CD4-positive, alpha-beta T cell (primary cell): ENCODE data around the gene NEU4. TPM values are rescaled to one million over a fixed set of nuclear protein-coding genes. Genes with fewer than 3 reads are reported as not detected.

Experiments used
- ATAC-seq: fragments of 200-7000 bp; cut with Tn5 transposase; one replicate; pipeline ENCODE4 v1.10.0; 2022; ENCODE audit warnings: mild to moderate bottlenecking; ENCODE audit not compliant: poor library complexity
- CTCF ChIA-PET: fragments of 350-600 bp; sonication (Branson Sonifier 250); formaldehyde crosslinking; loops from one replicate; lab custom pipeline; 2021; ENCODE audit warnings: antibody characterized with exemption, inconsistent platforms; lab: Charles Lee
- POLR2A ChIA-PET: fragments of 350-600 bp; sonication (Branson Sonifier 250); formaldehyde crosslinking; loops from one replicate; lab custom pipeline; 2021; ENCODE audit warnings: antibody characterized with exemption, inconsistent platforms; lab: Charles Lee
- DNase-seq, 14 experiments: peaks; one replicate each; pipeline ENCODE4 v3.0.0-alpha.2; 2013 to 2020; ENCODE audit warnings: mixed read lengths in 2 of 14
- H3K27ac ChIP-seq, 2 donors: one replicate each; pipeline versions ENCODE4 v1.5.1 to v1.7.0; 2013; ENCODE audit warnings: low read length in 2 of 2, low read depth in 1 of 2, mild to moderate bottlenecking in 1 of 2
- H3K27me3 ChIP-seq, 2 experiments: 1 replicate in 1 of 2; 2 replicates in 1 of 2; pipeline versions ENCODE4 v1.6.1 to v1.7.0; 2013; ENCODE audit warnings: low read length in 2 of 2, control low read depth in 1 of 2, mild to moderate bottlenecking in 1 of 2, moderate library complexity in 1 of 2; ENCODE audit not compliant: insufficient read depth in 2 of 2, control insufficient read depth in 1 of 2
- H3K36me3 ChIP-seq: one replicate; pipeline ENCODE4 v1.6.1; 2013; ENCODE audit warnings: low read length, control low read depth; ENCODE audit not compliant: insufficient read depth
- H3K4me1 ChIP-seq: one replicate; pipeline ENCODE4 v1.6.1; 2013; ENCODE audit warnings: low read length, control low read depth; ENCODE audit not compliant: insufficient read depth
- H3K4me3 ChIP-seq: one replicate; pipeline ENCODE4 v1.5.1; 2013; ENCODE audit warnings: mild to moderate bottlenecking, low read length, moderate library complexity
- H3K9me3 ChIP-seq, 2 experiments: 1 replicate in 1 of 2; 2 replicates in 1 of 2; pipeline versions ENCODE4 v1.6.1 to v1.7.0; 2013; ENCODE audit warnings: low read length in 2 of 2, mild to moderate bottlenecking in 2 of 2, control low read depth in 1 of 2, moderate library complexity in 1 of 2; ENCODE audit not compliant: control insufficient read depth in 1 of 2, insufficient read depth in 1 of 2
- H3K27ac Mint-ChIP-seq: one replicate; pipeline ENCODE4 v1.8.0; 2020; ENCODE audit warnings: mixed read lengths
- H3K27me3 Mint-ChIP-seq: one replicate; pipeline ENCODE4 v1.8.0; 2021; ENCODE audit warnings: mixed read lengths
- H3K36me3 Mint-ChIP-seq: one replicate; pipeline ENCODE4 v1.8.0; 2021; ENCODE audit warnings: low read depth, mixed read lengths
- H3K4me1 Mint-ChIP-seq: one replicate; pipeline ENCODE4 v1.8.0; 2021; ENCODE audit warnings: low read depth, mixed read lengths
- H3K4me3 Mint-ChIP-seq: one replicate; pipeline ENCODE4 v1.8.0; 2020; ENCODE audit warnings: mild to moderate bottlenecking, mixed read lengths
- H3K9me3 Mint-ChIP-seq: one replicate; pipeline ENCODE4 v1.8.0; 2020; ENCODE audit warnings: mixed read lengths
- CTCF ChIP-seq: fragments of 200-600 bp; IDR thresholded peaks from one replicate; pipeline ENCODE4 v1.8.0; 2022; ENCODE audit warnings: antibody characterized with exemption, mild to moderate bottlenecking
- intact Hi-C, 2 experiments: fragments of 100-400 bp; cut with DNase I in 1 of 2; cut with micrococcal nuclease in 1 of 2; formaldehyde crosslinking; loops; one replicate each; pipeline versions ENCODE4 v1.15.1 to v1.9.0; 2023 to 2025; cut with DNase I, micrococcal nuclease
- total RNA-seq, 174 experiments: library from RNA in 2 of 174; stranded (reverse) in 2 of 174; gene quantifications; one replicate each; pipeline ENCODE4 v1.2.3 and lab custom pipeline; 2021 to 2026

NEU4 gene
- total RNA-seq, 2 experiments from 2014 or later: 4.3 to 6.8 TPM

- ATAC-seq: peak; percentile 72
- peaks cover 22% of the 10 kb centered on the region for H3K27me3 Mint-ChIP-seq
Observed at GRCh38 chr2:241858206-241859016, 49.4 kb downstream of the NEU4 start, which contains the start of gene PDCD1. PDCD1 (minus strand) TSS chr2:241858894; CDS start chr2:241858838, 56 bp downstream.

GRCh38 chr2:241859017-241859435 is 50.0 kb downstream of the NEU4 start:
- POLR2A ChIA-PET: interaction anchor here (1.1 to 1.6 kb wide), 2 partner anchors 9 to 124 kb away, joined by 3 to 9 read pairs; no protein-coding TSS in a partner anchor
- ATAC-seq: no peak

More at GRCh38 chr2:241858206-241859016, 49.4 kb downstream of the NEU4 start, which contains the start of gene PDCD1:
- Histone ChIP-seq H3K27ac (peak within 1 kb of the TSS in 1 of 2 donors; percentile 61), H3K9me3 (no peaks in the 10 kb centered on the region), H3K27me3 (peaks cover 0 to 4% of the 10 kb centered on the region in 2 experiments), H3K4me1 (peaks cover 93% of the 10 kb centered on the region), H3K4me3 (peak within 1 kb of the TSS; percentile 71), H3K36me3 (no peaks in the 10 kb centered on the region)
- DNase-seq: peak in 10 of 14 experiments; percentile 45 to 83 (median 58)
- no peaks in the 10 kb centered on the region for H3K9me3 Mint-ChIP-seq
- CTCF ChIA-PET: interaction anchor here (1.0 kb wide), 1 partner anchor 10 kb away, joined by 4 read pairs; no protein-coding TSS in a partner anchor
- POLR2A ChIA-PET: no interaction called here
- H3K36me3 Mint-ChIP-seq: no peaks in the 10 kb centered on the region
- no peak for TF ChIP-seq CTCF
- H3K4me3 Mint-ChIP-seq: peak within 1 kb of the TSS; percentile 87
- peak within 1 kb of the TSS; percentile 81 for H3K27ac Mint-ChIP-seq
- peaks cover 35% of the 10 kb centered on the region for H3K4me1 Mint-ChIP-seq
- intact Hi-C loops: loop anchor here in 1 of 2 experiments (5.0 kb wide), 1 partner anchor 121 kb away; no protein-coding TSS in a partner anchor

More at GRCh38 chr2:241859017-241859435, 50.0 kb downstream of the NEU4 start:
- peaks cover 39% of the 10 kb centered on the region for H3K4me1 Mint-ChIP-seq
- CTCF ChIA-PET: interaction anchor here (1.0 kb wide), 1 partner anchor 9 kb away, joined by 4 read pairs; no protein-coding TSS in a partner anchor
- H3K27ac Mint-ChIP-seq: peak overlapping the region; percentile 51
- intact Hi-C loops: loop anchor here in 1 of 2 experiments (5.0 kb wide), 1 partner anchor 122 kb away; no protein-coding TSS in a partner anchor
- TF ChIP-seq CTCF: no peak
- Histone ChIP-seq H3K36me3 (no peaks in the 10 kb centered on the region), H3K4me3 (peak overlapping the region; percentile 71), H3K27ac (peak overlapping the region in 1 of 2 donors; percentile 61), H3K27me3 (peaks cover 0 to 6% of the 10 kb centered on the region in 2 experiments), H3K4me1 (peaks cover 95% of the 10 kb centered on the region), H3K9me3 (no peaks in the 10 kb centered on the region)
- no peak for DNase-seq
- H3K4me3 Mint-ChIP-seq: peak overlapping the region; percentile 85
- peaks cover 24% of the 10 kb centered on the region for H3K27me3 Mint-ChIP-seq
- H3K9me3 Mint-ChIP-seq: no peaks in the 10 kb centered on the region
- no peaks in the 10 kb centered on the region for H3K36me3 Mint-ChIP-seq
